HG03108 (cell line): ENCODE measurements around the gene VWC2.

Source experiments
- ATAC-seq: cut with Tn5 transposase; IDR thresholded peaks from one replicate; pipeline ENCODE4 v1.9.1; 2021; ENCODE audit warnings: moderate library complexity; ENCODE audit not compliant: unreplicated experiment

VWC2 gene

DNA sequence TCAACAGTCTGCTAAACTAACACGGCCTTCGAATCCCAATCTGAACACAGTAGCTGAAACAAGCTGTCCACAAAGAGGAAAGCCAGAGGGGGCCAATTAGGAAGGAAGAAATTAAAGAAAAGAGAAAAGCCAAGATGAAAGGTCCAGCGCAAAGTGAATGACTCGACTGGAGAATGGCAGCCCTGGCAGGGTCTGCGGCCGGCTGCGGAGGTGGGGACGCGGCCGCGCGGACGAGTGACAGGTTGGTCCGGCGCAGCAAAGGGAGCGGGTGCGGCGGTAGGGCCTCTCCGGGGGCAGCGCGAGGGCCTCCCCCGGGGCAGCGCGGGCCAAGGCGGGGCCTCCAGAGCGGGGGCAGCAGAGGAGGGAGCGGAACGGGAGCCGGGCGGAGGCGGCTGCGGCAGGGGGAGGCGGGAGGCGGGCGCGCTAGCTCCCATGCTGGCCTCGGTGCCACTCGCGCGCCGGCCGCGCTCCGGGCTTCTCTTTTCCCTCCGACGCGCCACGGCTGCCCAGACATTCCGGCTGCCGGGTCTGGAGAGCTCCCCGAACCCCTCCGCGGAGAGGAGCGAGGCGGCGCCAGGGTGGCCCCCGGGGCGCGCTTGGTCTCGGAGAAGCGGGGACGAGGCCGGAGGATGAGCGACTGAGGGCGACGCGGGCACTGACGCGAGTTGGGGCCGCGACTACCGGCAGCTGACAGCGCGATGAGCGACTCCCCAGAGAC, at the start of gene VWC2:
Gene VWC2 (plus strand): TSS at position 421 of the 718 bp plus-strand sequence. CDS start 1,798 bp downstream, outside the sequence.
- no peak for ATAC-seq

DNA sequence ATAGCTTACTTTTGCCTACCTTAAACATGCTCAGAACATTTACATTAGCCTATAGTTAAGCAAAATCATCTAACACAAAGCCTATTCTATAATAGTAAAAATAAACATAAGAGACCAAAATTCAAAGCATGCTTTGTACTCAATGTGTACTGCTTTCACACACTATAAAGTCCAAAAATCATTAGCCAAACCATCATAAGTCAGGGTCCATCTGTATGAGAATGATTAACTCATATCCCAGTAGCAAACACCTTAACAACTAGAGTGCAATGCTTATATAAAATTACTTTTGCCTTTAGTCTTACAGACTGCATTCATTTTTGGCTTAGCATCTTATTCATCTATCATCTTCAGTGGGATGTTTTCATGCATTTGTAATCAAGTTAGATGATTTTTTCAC, 49.4 kb upstream of the VWC2 start:
- no peak for ATAC-seq

DNA sequence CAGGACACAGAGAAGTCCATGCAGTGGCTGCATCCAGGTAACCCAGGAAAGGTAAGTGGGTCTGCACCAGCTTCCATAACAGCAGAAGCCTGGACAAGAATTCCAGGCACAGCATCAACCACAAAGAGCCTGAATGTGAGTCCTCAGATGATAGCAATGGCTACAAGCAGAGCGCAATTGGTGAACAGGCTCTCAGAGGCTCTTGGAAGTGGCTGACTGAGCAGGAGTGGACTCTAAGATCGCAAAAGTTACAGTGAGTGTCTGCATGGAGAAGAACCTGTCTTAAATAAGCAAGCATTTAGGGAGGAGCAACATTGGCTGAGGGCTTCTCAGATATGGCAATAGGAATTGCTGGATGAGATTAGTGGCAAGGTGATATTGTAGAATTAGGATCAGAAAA, 41.6 kb upstream of the VWC2 start:
- ATAC-seq, result no peak

DNA sequence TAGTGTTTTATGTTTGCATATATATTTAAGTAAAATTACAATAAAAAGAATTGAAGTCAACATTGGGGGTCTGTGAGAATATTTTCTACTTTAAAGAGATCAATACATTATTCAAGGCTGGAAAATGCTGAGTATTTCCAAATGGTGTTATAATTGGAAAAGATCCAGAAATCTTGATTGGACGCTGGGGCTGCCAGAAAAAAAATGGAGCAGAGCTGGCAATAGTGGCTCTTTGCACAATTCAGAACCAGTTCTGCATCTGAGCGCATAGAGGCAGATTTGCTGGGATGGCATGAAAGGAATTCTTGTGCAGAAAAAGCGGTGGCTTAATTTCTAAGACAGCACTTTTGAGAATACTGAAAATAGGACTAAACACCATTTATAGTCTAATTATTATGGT, 10.8 kb upstream of the VWC2 start:
- ATAC-seq, result no peak

DNA sequence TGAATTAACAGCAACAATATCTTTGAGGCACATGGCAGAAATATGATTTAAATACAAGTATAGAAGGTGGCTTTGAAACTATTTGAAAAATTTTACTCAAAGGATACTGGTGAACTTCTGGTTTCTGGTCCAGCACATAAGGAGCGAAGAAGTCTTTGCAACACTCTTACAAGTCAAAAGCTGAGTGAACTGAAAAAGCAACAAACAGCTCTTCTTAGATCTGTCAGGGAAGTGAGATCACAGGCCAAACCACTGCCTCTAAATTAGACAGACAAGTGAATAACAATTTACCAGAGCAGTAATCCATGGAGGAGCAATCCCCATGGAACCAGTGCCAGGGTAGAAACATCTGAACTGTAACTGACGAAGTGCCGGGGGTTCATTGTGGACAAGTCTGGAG, 9.6 kb upstream of the VWC2 start:
- no peak for ATAC-seq

DNA sequence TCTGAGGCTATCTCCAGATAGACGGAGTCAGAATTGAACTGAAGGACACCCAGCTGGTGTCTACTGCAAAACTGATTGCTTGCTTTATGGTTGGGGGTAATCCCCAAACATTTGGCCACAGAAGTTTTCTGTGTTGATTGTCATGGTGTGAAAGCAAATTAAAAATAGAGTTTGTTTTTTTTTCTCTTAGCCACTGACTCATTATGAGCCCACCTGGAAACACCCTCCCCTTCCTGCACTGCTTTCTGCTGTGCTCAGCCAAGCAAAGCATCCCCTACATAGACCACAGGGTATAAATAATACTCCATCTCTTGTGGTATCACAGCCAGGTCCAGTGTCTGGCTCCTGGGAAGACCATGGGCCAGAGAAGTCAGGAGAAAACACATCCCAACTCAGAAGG, 6.5 kb upstream of the VWC2 start:
- peak; percentile 78 for ATAC-seq

DNA sequence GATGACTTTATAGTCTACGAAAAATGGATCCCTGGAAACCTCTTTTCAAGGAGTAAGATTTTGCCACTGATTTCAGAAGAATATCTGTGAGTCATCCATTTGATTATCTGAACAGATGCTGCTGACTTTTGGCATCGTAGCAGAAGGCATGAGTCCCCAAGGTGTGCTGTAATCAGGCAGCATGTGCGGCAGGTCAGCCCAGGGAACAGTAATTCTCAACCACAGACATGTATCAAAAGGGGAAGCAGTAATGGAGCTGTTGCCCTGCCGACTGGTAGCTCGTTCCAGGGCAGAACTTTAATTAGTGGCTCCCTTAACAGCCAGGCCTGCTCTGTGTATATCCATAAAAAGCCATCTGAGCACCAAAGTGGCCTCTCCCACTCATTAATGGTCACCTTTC, 5.7 kb upstream of the VWC2 start:
- ATAC-seq, result no peak

DNA sequence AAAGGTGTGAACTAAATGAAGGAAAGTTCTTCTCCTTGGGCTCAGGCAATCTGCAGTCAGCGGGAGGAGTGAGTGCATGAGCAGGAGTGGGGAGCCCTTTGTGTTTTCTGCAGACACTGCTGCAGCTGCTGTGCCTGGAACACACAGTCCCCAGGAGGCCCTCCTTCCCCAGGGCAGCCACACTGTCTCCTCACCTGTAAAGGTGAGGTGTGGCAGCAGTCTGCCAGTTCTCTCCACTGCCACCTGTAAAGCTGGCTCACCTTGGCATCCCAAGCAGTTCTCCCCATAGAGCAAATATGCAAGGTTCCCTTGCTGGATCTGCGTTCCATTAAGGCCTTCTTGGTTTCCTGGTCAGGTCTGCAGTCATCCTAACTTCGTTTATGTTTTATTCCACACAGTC, 5.2 kb upstream of the VWC2 start:
- no peak for ATAC-seq

DNA sequence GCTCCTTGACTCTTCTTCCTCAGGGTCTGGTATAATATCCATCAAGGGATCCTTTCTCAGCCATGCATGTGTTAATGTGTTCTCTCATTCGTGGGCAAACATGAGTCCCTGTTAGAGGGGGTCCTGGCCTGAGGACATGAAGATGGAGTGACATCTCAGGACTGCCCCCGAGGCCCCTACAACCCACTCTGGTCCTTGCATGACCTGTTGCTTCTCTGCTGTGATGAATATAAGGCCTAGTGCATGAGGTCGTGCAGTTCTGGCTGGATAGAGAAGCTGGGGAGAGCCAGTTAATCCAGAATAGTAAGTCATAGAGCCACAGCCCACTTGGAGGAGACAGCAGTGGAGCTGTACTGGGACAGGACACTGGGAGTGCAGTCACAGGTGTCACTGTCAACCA, 4.6 kb upstream of the VWC2 start:
- ATAC-seq, result no peak

DNA sequence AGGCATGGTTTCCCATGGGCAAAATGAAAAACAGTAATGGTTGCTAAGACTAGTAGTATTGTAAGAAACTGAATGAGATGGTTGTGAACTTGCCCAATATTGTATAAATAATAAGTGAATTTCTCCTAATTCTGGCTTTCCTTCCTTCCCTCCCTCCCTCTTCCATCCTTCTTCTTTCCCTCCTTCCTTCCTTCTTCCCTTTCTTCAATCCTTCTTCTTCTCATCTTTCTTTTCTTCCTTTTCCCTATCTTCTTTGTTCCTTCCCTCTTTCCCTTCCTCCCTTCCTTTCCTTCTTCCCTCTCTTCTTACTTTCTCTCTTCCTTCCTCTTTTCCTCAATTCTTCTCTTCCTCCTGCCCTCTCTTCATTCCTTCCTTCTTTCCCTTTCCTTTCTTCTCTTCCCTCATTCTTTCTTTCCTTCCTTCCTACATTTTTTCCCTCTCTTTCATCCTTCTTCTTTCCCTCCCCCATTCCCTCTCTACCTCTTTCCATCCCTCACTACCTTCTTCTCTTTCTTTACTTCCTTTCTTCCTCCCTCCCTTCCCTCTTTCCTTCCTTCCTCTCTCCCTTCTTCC, 4.1 kb upstream of the VWC2 start:
- ATAC-seq, result no peak

DNA sequence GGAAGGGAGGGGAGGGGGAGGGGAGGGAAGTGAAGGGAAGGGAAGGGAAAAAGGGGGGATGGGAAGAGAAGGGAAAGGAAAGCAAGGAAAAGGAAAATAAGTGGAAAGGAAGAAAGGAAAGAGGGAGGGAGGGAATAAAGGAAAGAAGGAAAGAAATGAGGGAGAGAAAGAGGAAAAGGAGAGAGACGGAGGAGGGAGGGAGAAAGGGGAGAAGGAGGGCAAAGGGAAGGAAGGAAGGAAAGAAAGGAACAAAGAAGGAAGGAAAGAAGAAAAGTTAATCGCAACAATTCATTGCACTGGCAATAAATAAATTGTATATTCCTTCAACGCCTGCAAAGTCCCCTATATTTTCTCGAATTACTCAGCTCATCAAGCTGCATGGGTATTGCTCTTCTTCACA, 2.6 kb upstream of the VWC2 start:
- no peak for ATAC-seq

DNA sequence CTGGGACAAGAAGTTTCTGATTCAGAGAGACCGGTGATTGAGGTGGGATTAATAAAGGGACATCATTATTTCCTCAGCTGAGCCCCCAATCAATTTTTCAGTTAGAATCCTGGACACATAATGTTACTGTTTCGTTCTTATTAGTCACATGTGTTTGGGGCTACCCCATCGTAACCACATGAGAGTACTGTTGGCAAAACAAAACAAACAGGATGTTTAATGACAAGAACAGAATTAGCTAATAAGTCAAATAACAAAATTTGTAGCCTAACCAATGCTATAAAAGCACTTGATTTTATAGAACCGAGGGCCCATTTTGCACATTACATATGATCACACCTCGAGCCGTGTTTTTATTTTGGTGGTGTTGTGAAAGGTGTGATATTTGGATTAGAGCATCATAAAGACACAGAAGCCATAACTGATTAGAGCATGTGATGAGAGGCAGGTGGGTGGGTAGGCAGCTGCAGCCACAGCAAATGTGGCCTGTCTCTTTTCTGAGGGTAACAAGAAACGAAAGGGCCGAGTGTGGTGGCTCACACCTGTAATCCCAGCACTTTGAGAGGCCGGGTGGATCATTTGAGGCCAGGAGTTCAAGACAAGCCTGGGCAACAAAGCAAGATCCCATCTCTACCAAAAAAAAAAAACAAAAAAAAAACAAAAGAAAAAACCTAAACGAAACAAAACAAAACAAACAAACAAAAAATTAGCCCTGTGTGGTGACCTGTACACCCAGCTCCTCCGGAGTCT, 1.8 kb upstream of the VWC2 start:
- ATAC-seq, result peak; percentile 36

DNA sequence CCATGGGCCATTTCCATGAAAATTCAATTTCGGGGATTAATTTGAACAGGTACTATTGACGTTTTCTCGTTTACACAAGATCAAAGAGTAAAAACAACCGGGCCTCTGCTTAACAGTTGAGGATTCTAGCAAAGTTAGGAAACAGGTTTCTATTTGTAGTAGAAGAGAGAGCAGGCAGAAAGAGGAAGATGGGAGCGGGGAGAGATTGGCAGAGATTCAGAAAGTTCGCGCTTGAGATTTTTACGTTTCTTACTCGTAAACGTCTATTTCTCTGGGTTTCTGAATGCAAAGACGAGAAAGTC, 571 bp upstream of the VWC2 start:
- no peak for ATAC-seq

DNA sequence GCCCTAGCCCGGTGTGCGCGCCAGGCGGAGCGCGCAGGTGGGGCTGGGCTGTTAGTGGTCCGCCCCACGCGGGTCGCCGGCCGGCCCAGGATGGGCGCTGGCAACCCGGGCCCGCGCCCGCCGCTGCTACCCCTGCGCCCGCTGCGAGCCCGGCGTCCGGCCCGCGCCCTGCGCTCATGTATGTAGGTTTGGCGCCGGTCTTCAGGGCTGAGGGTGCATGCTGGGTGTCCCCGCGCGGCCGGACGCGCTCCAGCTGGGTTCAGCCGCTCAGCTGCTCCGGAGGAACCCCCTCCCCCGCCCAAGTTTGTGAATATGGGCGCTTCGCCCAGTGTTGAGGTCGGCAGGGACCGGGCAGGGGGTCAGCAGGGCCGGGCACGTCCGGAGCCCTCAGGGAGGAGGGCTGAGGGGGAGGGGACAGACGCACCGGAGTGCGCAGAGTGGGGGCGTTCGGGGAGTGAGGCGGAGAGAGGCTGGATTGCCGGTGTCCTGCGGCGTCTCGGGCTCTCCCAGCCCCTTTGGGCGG, 559 bp downstream of the VWC2 start:
- no peak for ATAC-seq

DNA sequence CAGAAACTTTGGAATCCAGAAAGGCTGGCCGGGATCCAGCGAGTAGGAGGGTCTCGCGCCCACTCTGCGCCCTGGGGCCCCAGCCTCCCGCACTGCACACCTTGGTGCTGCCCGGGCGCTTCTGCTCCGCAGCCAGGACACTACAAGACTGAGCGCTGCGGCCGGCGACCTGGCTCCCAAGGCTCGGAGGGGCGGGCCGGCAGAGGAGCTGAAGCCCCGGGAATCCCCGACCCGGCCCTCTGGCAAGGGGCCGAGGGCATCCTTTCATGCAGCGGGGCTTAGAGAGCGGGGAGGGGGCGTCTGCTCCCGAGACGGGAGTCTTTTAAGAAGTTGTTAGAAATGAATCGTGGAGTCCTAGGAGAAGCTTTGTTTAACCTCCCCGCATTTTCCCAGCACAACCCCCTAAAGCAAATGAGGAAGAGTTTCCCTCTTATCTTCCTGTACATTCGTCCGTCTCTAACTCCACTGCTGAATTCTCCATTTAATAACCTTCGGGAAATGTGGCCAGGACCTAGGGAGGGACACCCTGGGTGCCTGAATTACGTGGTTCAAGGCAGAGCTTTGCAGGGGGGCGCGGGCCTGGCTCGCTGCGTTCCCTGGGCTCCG, 1.1 kb downstream of the VWC2 start:
- ATAC-seq, result no peak

DNA sequence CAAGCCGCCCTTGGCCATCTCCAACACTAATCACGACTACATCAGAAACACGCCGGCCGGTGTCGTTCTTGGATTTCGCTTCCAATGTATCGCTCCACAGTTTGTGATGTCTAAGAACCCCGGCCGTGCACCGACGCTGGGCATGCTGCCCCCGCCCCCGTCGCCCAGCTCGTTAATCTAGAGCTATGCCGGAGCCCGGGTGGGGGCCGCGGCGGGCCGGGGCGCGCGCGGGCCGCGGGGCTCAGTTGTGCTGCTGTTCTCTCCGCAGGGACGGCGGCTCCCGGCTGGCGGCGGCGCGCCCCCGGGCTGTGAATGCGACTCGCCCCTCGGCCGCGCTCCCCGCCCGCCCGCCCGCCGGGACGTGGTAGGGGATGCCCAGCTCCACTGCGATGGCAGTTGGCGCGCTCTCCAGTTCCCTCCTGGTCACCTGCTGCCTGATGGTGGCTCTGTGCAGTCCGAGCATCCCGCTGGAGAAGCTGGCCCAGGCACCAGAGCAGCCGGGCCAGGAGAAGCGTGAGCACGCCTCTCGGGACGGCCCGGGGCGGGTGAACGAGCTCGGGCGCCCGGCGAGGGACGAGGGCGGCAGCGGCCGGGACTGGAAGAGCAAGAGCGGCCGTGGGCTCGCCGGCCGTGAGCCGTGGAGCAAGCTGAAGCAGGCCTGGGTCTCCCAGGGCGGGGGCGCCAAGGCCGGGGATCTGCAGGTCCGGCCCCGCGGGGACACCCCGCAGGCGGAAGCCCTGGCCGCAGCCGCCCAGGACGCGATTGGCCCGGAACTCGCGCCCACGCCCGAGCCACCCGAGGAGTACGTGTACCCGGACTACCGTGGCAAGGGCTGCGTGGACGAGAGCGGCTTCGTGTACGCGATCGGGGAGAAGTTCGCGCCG, 1.9 kb downstream of the VWC2 start:
- no peak for ATAC-seq

DNA sequence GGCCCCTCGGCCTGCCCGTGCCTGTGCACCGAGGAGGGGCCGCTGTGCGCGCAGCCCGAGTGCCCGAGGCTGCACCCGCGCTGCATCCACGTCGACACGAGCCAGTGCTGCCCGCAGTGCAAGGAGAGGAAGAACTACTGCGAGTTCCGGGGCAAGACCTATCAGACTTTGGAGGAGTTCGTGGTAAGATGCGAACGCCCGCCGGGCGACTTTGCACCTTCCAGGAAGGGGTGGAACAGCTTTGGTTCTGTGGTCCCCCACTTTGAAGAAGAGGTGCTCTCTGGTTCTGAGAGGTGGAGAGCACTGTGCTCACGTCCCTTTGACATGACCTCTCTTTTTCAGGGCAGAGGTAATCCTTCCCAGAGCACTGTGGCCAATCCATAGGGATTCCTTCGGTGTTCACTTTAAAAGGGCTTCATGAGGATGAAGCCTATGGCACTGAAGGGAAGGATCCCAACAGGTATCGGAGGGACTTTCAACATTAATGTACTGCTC, 2.6 kb downstream of the VWC2 start:
- ATAC-seq, result no peak

DNA sequence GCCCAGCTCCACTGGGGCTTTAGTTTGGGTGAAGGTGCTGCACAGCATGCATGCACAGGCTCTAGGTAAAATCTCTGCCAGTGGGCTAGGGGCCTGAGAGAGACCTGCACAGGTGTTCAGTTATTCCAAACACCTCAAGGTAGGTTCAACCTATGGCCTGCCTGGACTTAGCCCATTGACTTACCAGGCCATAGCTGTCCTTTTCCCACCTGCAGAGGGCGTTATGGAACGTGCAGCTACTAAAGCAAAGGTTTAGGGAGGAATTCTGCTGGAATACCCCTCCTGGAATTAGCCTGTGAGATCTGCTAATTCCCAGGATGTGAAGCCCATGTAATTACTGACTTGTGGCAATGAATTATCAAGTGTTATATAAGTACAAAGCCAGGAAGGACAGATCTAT, 3.6 kb downstream of the VWC2 start:
- no peak for ATAC-seq

DNA sequence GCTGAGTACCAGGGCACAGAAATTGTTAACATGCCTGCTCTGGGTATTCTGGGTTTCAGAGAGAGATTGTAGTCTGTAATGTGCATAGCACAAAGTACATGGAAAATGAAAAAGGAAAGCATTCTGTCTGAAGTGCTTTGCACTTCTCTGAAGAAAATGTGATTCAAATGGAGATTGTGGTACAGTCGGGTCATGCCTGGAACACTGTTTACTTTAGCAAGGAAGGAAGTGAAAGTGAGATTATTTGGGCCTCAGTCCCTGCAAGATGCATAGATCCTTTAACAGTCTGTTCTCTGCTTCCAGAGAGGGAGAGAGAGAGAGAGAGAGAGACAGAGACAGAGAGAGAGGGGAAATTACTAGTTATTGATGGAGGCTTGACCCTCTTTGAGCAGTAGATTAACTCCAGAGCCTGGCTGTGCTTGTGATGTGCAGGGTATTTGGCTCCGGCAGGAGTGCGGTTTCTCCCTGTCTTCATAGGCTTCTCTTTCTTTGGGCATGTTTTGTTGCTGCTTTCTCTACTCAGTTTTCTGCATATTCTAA, 5.4 kb downstream of the VWC2 start:
- no peak for ATAC-seq

DNA sequence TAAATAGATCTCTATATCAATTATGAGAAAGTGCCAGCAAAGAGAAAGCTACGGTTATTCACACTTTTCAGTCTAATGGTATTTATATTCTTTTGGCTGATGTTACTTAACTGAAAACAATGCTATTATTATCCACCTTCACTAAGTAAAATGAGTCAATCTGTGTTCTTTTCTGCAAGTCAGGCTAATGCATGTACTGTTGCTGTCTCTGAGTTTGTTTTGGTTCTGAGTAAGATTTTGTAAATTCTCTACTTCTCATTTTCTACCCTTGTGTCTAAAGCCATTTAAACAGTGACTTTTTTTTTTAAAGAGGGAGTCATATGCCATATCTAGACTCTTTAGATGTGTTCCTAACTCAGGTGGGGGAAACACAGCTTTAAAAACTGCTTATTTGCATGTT, 7.5 kb downstream of the VWC2 start:
- ATAC-seq, result no peak
